PFSK-1 (cell line): Measurements from ENCODE around the gene MINDY4B.

ENCODE experiments used
- POLR2AphosphoS5 ChIP-seq: IDR thresholded peaks from 2 replicates; pipeline ENCODE4 v1.6.1; 2012; ENCODE audit warnings: low read depth, mild to moderate bottlenecking, control low read depth, low read length, moderate library complexity
- SIN3A ChIP-seq: IDR thresholded peaks from 2 replicates; pipeline ENCODE4 v1.6.1; 2012; ENCODE audit warnings: mild to moderate bottlenecking, low read length, moderate library complexity, borderline replicate concordance; ENCODE audit not compliant: insufficient read depth
- TAF1 ChIP-seq: IDR thresholded peaks from 2 replicates; pipeline ENCODE4 v1.6.1; 2012; ENCODE audit warnings: low read length, control low read depth, borderline replicate concordance; ENCODE audit not compliant: insufficient read depth
- TF ChIP-seq, protein P1 (sequence below), 2 experiments: IDR thresholded peaks; 2 replicates each; pipeline versions ENCODE4 v1.6.1 to v1.8.0; 2011 to 2012; ENCODE audit warnings: low read depth in 2 of 2, low read length in 2 of 2, control low read depth in 1 of 2, inconsistent platforms in 1 of 2, mild to moderate bottlenecking in 1 of 2, moderate library complexity in 1 of 2; ENCODE audit not compliant: insufficient read depth in 1 of 2

DNA sequence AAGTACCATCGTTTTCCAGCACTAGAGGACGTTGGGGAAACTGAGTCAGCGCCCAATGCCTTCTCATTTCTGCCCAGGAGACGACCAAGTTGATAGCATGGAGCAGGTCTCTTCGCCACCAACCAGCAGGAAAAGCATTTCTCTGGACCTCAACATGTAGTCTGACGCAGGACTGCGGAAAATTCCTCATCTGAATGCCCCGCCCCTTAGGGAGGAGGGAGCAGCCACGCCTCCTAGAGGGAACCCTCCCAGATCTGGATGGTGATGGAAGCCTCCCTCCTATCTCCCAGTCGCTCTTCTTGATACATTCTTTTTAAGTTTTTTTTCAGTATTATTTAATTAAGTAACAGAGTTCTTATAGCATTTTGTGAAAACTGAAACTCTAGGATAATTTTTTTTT lies 17.4 kb upstream of the MINDY4B start:
- TF ChIP-seq POLR2AphosphoS5, result no peak
- TF ChIP-seq, protein P1, sequence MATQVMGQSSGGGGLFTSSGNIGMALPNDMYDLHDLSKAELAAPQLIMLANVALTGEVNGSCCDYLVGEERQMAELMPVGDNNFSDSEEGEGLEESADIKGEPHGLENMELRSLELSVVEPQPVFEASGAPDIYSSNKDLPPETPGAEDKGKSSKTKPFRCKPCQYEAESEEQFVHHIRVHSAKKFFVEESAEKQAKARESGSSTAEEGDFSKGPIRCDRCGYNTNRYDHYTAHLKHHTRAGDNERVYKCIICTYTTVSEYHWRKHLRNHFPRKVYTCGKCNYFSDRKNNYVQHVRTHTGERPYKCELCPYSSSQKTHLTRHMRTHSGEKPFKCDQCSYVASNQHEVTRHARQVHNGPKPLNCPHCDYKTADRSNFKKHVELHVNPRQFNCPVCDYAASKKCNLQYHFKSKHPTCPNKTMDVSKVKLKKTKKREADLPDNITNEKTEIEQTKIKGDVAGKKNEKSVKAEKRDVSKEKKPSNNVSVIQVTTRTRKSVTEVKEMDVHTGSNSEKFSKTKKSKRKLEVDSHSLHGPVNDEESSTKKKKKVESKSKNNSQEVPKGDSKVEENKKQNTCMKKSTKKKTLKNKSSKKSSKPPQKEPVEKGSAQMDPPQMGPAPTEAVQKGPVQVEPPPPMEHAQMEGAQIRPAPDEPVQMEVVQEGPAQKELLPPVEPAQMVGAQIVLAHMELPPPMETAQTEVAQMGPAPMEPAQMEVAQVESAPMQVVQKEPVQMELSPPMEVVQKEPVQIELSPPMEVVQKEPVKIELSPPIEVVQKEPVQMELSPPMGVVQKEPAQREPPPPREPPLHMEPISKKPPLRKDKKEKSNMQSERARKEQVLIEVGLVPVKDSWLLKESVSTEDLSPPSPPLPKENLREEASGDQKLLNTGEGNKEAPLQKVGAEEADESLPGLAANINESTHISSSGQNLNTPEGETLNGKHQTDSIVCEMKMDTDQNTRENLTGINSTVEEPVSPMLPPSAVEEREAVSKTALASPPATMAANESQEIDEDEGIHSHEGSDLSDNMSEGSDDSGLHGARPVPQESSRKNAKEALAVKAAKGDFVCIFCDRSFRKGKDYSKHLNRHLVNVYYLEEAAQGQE (IDR thresholded peaks at IDR 0.05; ENCODE audit: insufficient read depth in 1 of 2, low read depth in 2 of 2, low read length in 2 of 2), result no peak
- TF ChIP-seq TAF1, result no peak
- TF ChIP-seq SIN3A, result no peak
